ENCODE results near the gene SDHA. TPM values are rescaled to one million over a fixed set of nuclear protein-coding genes. Genes with fewer than 3 reads are reported as not detected.
"Not testable (repeated sequence)": the region's sequence is repeated elsewhere in the genome, so short reads cannot be mapped to it uniquely, and the experiment has no call there.

The SDHA gene
- total RNA-seq, 1 experiment from 2014 or later: 163 TPM

DNA sequence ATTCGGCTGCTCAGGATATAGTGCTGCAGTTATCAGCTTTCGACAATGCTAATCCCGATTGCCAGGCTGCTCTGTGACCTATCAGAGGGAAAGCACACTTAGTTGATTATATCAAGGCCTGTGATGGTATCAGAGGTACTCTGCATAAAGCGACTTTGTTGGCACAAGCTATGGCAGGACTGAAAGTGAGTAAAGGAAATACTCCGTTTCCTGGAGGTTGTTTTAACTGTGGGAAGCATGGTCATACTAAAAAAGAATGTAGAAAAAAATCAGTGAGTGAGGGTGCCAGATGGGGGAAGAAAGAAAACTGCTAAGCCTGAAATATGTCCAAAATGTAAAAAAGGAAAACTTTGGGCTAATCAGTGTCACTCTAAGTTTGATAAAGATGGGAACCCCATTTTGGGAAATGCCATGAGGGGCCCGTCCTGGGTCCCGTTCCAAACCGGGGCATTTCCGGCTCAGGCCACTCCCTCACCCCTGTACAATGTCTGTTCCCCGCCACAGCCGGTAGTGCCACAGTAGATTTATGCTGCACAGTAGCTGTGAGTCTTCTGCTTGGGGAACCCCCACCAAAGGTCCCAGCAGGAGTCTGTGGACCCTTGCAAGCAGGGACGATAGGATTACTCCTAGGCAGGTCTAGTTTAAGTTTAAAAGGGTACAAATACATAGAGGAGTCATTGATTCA lies 25.7 kb downstream of the SDHA start:
- H3K79me2 ChIP-seq (ENCODE audit: low read length); H3K9me3 ChIP-seq (ENCODE audit: low read length); H3K4me3 ChIP-seq (ENCODE audit: low read length); H3K4me1 ChIP-seq (ENCODE audit: insufficient read depth, low read length); H4K20me1 ChIP-seq (ENCODE audit: low read length); H3F3A ChIP-seq (ENCODE audit: low read length, unreplicated experiment); H2AFZ ChIP-seq (ENCODE audit: low read length); H3K27me3 ChIP-seq (ENCODE audit: low read length); intact Hi-C loops (cut with micrococcal nuclease); CTCF ChIA-PET; H3K27ac ChIP-seq (ENCODE audit: low read length); H3K9ac ChIP-seq (ENCODE audit: low read length); POLR2A ChIA-PET (ENCODE audit: unreplicated experiment); ATAC-seq; H3K9me2 ChIP-seq (replicated peaks; ENCODE audit: low read length); DNase-seq; H3K4me2 ChIP-seq (ENCODE audit: low read length); BruUV-seq (replicated peaks): not testable (repeated sequence)
- H3K36me3 ChIP-seq (ENCODE audit: low read depth, low read length): peaks cover 63% of the 10 kb centered on the region

DNA sequence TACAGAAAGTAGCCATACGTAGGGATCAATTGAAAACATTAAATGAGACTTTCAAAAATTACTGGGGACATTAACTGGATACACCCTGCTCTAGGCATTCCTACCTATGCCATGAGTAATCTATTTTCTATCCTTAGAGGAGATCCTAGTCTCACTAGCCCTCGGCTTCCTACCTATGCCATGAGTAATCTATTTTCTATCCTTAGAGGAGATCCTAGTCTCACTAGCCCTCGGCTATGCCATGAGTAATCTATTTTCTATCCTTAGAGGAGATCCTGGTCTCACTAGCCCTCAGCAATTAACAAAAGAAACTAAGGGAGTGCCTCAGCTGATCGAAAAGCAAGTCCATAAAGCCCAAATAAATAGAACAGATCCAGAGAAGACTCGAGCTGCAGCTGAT lies 27.6 kb downstream of the SDHA start:
- CTCF ChIA-PET: not testable (repeated sequence)
- peaks cover 57% of the 10 kb centered on the region for H3K36me3 ChIP-seq (ENCODE audit: low read depth, low read length)
- peak; percentile 66 for ATAC-seq

DNA sequence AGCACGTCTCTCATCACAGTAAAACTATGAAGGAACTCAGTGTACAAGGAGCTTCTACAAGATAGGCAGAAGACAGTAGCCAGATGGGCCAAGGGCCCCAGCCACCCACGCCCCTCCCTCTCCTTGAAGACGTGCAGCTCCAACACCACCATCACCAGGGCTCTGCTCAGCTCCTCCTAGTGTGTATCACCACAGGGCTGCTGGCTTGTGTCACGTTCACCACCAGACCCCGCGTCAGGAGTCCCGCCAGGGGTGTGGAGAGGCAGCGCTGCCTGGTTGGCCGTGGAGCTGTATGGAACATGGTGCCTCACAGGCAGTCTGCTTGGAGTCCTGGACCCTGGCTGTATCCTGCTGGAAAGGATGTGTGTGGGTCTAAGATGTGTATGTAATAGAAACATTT lies 32.3 kb downstream of the SDHA start:
- intact Hi-C loops (cut with micrococcal nuclease); BruUV-seq (replicated peaks); H4K20me1 ChIP-seq (ENCODE audit: low read length); H3K27ac ChIP-seq (ENCODE audit: low read length); H3K9ac ChIP-seq (ENCODE audit: low read length); H3F3A ChIP-seq (ENCODE audit: low read length, unreplicated experiment); CTCF ChIA-PET; H2AFZ ChIP-seq (ENCODE audit: low read length); DNase-seq; H3K27me3 ChIP-seq (ENCODE audit: low read length); H3K79me2 ChIP-seq (ENCODE audit: low read length); H3K9me3 ChIP-seq (ENCODE audit: low read length); H3K4me3 ChIP-seq (ENCODE audit: low read length); POLR2A ChIA-PET (ENCODE audit: unreplicated experiment); H3K9me2 ChIP-seq (replicated peaks; ENCODE audit: low read length); H3K4me2 ChIP-seq (ENCODE audit: low read length); ATAC-seq: not testable (repeated sequence)
- H3K36me3 ChIP-seq (ENCODE audit: low read depth, low read length): peaks cover 35% of the 10 kb centered on the region
- peaks cover 19% of the 10 kb centered on the region for H3K4me1 ChIP-seq (ENCODE audit: insufficient read depth, low read length)

More for the DNA sequence above, 27.6 kb downstream of the SDHA start:
- H3K27me3 ChIP-seq (ENCODE audit: low read length); POLR2A ChIA-PET (ENCODE audit: unreplicated experiment); H3K9me2 ChIP-seq (replicated peaks; ENCODE audit: low read length); H3K4me2 ChIP-seq (ENCODE audit: low read length); H3K4me3 ChIP-seq (ENCODE audit: low read length); H3K4me1 ChIP-seq (ENCODE audit: insufficient read depth, low read length); H4K20me1 ChIP-seq (ENCODE audit: low read length); H3K9ac ChIP-seq (ENCODE audit: low read length); BruUV-seq (replicated peaks); H3K9me3 ChIP-seq (ENCODE audit: low read length); H3K27ac ChIP-seq (ENCODE audit: low read length); H3F3A ChIP-seq (ENCODE audit: low read length, unreplicated experiment); intact Hi-C loops (cut with micrococcal nuclease); H2AFZ ChIP-seq (ENCODE audit: low read length); H3K79me2 ChIP-seq (ENCODE audit: low read length): not testable (repeated sequence)
- DNase-seq: peak; percentile 59

DNA sequence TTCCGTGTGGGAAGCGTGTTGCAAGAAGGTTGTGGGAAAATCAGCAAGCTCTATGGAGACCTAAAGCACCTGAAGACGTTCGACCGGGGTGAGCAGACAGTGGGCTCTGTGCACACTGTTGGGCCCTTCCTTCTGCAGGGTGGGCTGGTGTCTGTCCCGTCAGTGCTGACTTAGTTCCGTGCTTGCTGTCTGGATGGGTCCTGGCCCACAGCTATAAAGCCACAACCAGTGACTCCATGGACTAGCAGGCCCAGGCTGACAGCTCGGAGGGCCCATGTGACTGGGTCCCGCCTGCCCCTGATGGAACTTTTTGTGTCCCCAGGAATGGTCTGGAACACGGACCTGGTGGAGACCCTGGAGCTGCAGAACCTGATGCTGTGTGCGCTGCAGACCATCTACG lies 32.9 kb downstream of the SDHA start:
- POLR2A ChIA-PET (ENCODE audit: unreplicated experiment); H3K4me2 ChIP-seq (ENCODE audit: low read length); H3F3A ChIP-seq (ENCODE audit: low read length, unreplicated experiment); DNase-seq; intact Hi-C loops (cut with micrococcal nuclease); H3K27me3 ChIP-seq (ENCODE audit: low read length); BruUV-seq (replicated peaks); H3K79me2 ChIP-seq (ENCODE audit: low read length); CTCF ChIA-PET; H3K4me3 ChIP-seq (ENCODE audit: low read length); H3K9me2 ChIP-seq (replicated peaks; ENCODE audit: low read length); H3K9me3 ChIP-seq (ENCODE audit: low read length); ATAC-seq; H4K20me1 ChIP-seq (ENCODE audit: low read length); H3K9ac ChIP-seq (ENCODE audit: low read length); H2AFZ ChIP-seq (ENCODE audit: low read length): not testable (repeated sequence)
- Histone ChIP-seq H3K4me1 (ENCODE audit: insufficient read depth, low read length) (peaks cover 19% of the 10 kb centered on the region), H3K36me3 (ENCODE audit: low read depth, low read length) (peaks cover 33% of the 10 kb centered on the region), H3K27ac (ENCODE audit: low read length) (peak overlapping the region; percentile 91; the same call in 1 of the 2 replicates)

DNA sequence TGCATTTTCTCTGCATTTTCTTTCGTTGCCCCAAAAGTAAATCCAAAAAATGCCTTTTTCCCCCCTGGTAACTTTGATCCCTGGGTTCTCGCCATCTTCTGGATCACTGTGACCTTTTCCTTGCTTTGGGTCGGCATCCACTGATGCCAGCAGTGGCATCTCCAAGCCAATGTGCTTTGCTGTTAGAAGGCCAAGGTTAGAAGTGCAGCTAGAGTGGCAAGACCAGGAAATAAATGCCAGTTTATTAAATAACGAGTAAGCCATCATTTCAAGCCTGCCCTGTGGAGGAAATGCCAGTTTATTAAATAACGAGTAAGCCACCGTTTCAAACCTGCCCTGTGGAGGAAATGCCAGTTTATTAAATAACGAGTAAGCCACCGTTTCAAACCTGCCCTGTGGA lies 33.4 kb downstream of the SDHA start:
- CTCF ChIA-PET; BruUV-seq (replicated peaks): not testable (repeated sequence)

DNA sequence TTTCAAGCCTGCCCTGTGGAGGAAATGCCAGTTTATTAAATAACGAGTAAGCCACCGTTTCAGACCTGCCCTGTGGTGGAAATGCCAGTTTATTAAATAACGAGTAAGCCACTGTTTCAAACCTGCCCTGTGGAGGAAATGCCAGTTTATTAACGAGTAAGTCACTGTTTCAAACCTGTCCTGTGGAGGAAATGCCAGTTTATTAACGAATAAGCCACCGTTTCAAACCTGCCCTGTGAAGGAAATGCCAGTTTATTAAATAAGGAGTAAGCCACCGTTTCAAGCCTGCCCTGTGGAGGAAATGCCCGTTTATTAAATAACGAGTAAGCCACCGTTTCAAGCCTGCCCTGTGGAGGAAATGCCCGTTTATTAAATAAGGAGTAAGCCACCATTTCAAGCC lies 33.9 kb downstream of the SDHA start:
- CTCF ChIA-PET, ATAC-seq: not testable (repeated sequence)

More for the DNA sequence above, 33.4 kb downstream of the SDHA start:
- H3K79me2 ChIP-seq (ENCODE audit: low read length); H3K9me3 ChIP-seq (ENCODE audit: low read length); H4K20me1 ChIP-seq (ENCODE audit: low read length); intact Hi-C loops (cut with micrococcal nuclease); H3F3A ChIP-seq (ENCODE audit: low read length, unreplicated experiment); H3K27me3 ChIP-seq (ENCODE audit: low read length); H3K4me3 ChIP-seq (ENCODE audit: low read length); H3K9me2 ChIP-seq (replicated peaks; ENCODE audit: low read length); POLR2A ChIA-PET (ENCODE audit: unreplicated experiment); DNase-seq: not testable (repeated sequence)
- H3K27ac ChIP-seq (ENCODE audit: low read length): peak overlapping the region; percentile 91
- peak; percentile 44 for ATAC-seq
- peak overlapping the region; percentile 65 for H3K4me2 ChIP-seq (ENCODE audit: low read length)
- H3K9ac ChIP-seq (ENCODE audit: low read length): peak overlapping the region; percentile 45
- 0 out of 2 replicates have a peak overlapping the region, but pooled peaks have one; percentile 14 for H2AFZ ChIP-seq (ENCODE audit: low read length)
- H3K4me1 ChIP-seq (ENCODE audit: insufficient read depth, low read length): peaks cover 19% of the 10 kb centered on the region
- H3K36me3 ChIP-seq (ENCODE audit: low read depth, low read length): peaks cover 30% of the 10 kb centered on the region

More for the DNA sequence above, 33.9 kb downstream of the SDHA start:
- H3K9me3 ChIP-seq (ENCODE audit: low read length); H3K27me3 ChIP-seq (ENCODE audit: low read length); H3F3A ChIP-seq (ENCODE audit: low read length, unreplicated experiment); intact Hi-C loops (cut with micrococcal nuclease); H3K79me2 ChIP-seq (ENCODE audit: low read length); POLR2A ChIA-PET (ENCODE audit: unreplicated experiment); H3K9me2 ChIP-seq (replicated peaks; ENCODE audit: low read length); H4K20me1 ChIP-seq (ENCODE audit: low read length): not testable (repeated sequence)
- Histone ChIP-seq H2AFZ (ENCODE audit: low read length) (peak overlapping the region; percentile 14; the same call in 1 of the 2 replicates), H3K4me2 (ENCODE audit: low read length) (peak overlapping the region; percentile 65), H3K9ac (ENCODE audit: low read length) (peak overlapping the region; percentile 45), H3K27ac (ENCODE audit: low read length) (peak overlapping the region; percentile 91), H3K4me1 (ENCODE audit: insufficient read depth, low read length) (peaks cover 19% of the 10 kb centered on the region), H3K36me3 (ENCODE audit: low read depth, low read length) (peaks cover 33% of the 10 kb centered on the region), H3K4me3 (ENCODE audit: low read length) (peak overlapping the region; percentile 18)
- DNase-seq: peak; percentile 37
- BruUV-seq (replicated peaks): TSS peak; percentile 86
